Caco-2 (cell line): Measurements from ENCODE around the gene SPATA31C1. TPM values are rescaled to one million over a fixed set of nuclear protein-coding genes. Genes with fewer than 3 reads are reported as not detected.

Experiments used
- BruUV-seq: library from RNA; stranded (reverse); fragments of 400-500 nt; replicated peaks from 2 replicates; lab custom pipeline; 2021; lab: Mats Ljungman, UMichigan
- CTCF ChIA-PET: fragments of 300-600 bp; sonication (Branson Sonifier 250); formaldehyde crosslinking; loops from one replicate; lab custom pipeline; 2022; ENCODE audit warnings: antibody characterized with exemption; lab: Charles Lee
- POLR2A ChIA-PET: fragments of 300-600 bp; sonication (Branson Sonifier 250); formaldehyde crosslinking; loops from one replicate; lab custom pipeline; 2022; ENCODE audit warnings: antibody characterized with exemption; lab: Charles Lee
- DNase-seq, 2 experiments: peaks; one replicate each; pipeline versions ENCODE4 v3.0.0 to v3.0.0-alpha.2; 2020 to 2022
- H3K27me3 ChIP-seq: replicated peaks from 2 replicates; pipeline ENCODE4 v1.6.0; 2011; ENCODE audit warnings: low read length; ENCODE audit not compliant: control insufficient read depth, insufficient read depth
- H3K36me3 ChIP-seq: 2 replicates; pipeline ENCODE4 v1.5.1; 2011; ENCODE audit warnings: low read length; ENCODE audit not compliant: control insufficient read depth, insufficient read depth
- H3K4me1 ChIP-seq: fragments of 250-450 bp; sonication (Bioruptor Pico); 2 replicates; pipeline ENCODE4 v1.5.1; 2020; ENCODE audit warnings: mild to moderate bottlenecking
- H3K4me3 ChIP-seq: 2 replicates; pipeline ENCODE4 v1.5.1; 2011; ENCODE audit warnings: low read depth, mild to moderate bottlenecking, control low read depth, low read length
- H3K9me3 ChIP-seq: fragments of 250-450 bp; sonication (Bioruptor Pico); 2 replicates; pipeline ENCODE4 v1.5.1; 2020; ENCODE audit warnings: mild to moderate bottlenecking, moderate library complexity
- H3K27ac Mint-ChIP-seq: one replicate; pipeline ENCODE4 v1.8.0; 2022; ENCODE audit warnings: mixed read lengths; ENCODE audit not compliant: unreplicated experiment
- H3K27me3 Mint-ChIP-seq: one replicate; pipeline ENCODE4 v1.8.0; 2022; ENCODE audit warnings: mixed read lengths; ENCODE audit not compliant: insufficient read depth, unreplicated experiment
- H3K36me3 Mint-ChIP-seq: one replicate; pipeline ENCODE4 v1.8.0; 2022; ENCODE audit warnings: mild to moderate bottlenecking, mixed read lengths; ENCODE audit not compliant: insufficient read depth, unreplicated experiment
- H3K4me1 Mint-ChIP-seq: one replicate; pipeline ENCODE4 v1.8.0; 2022; ENCODE audit warnings: low read depth, mixed read lengths; ENCODE audit not compliant: unreplicated experiment
- H3K4me3 Mint-ChIP-seq: one replicate; pipeline ENCODE4 v1.8.0; 2022; ENCODE audit warnings: mild to moderate bottlenecking, moderate library complexity, mixed read lengths; ENCODE audit not compliant: unreplicated experiment
- H3K9me3 Mint-ChIP-seq: one replicate; pipeline ENCODE4 v1.8.0; 2022; ENCODE audit warnings: mixed read lengths; ENCODE audit not compliant: unreplicated experiment
- CTCF ChIP-seq, 2 experiments: fragments of 200-600 bp in 1 of 2; IDR thresholded peaks; 1 replicate in 1 of 2; 2 replicates in 1 of 2; pipeline versions ENCODE4 v1.5.1 to v1.8.0; 2011 to 2022; ENCODE audit warnings: antibody characterized with exemption in 1 of 2, control low read depth in 1 of 2, inconsistent platforms in 1 of 2, low read depth in 1 of 2, low read length in 1 of 2, mild to moderate bottlenecking in 1 of 2, moderate library complexity in 1 of 2; ENCODE audit not compliant: insufficient read depth in 1 of 2, severe bottlenecking in 1 of 2, unreplicated experiment in 1 of 2
- intact Hi-C: fragments of 100-400 bp; cut with micrococcal nuclease; formaldehyde crosslinking; loops from one replicate; pipeline ENCODE4 v1.10.0; 2022; ENCODE audit not compliant: unreplicated experiment
- total RNA-seq: library from RNA; stranded (reverse); gene quantifications from 2 replicates; pipeline ENCODE4 v1.2.3, GENCODE V29; 2022

The SPATA31C1 gene
- total RNA-seq, 1 experiment from 2014 or later = not detected

GRCh38 chr9:87883274-87883673 is 34.5 kb upstream of the SPATA31C1 start:
- H3K27ac Mint-ChIP-seq = no peak overlapping the region
- Histone ChIP-seq H3K36me3 (no peaks in the 10 kb centered on the region), H3K9me3 (no peaks in the 10 kb centered on the region), H3K27me3 (no peaks in the 10 kb centered on the region), H3K4me3 (no peak overlapping the region), H3K4me1 (no peaks in the 10 kb centered on the region)
- DNase-seq = no peak
- H3K9me3 Mint-ChIP-seq = no peaks in the 10 kb centered on the region
- no peaks in the 10 kb centered on the region for H3K4me1 Mint-ChIP-seq
- POLR2A ChIA-PET = interaction anchor here (0.6 kb wide), 1 partner anchor 366 kb away, joined by 8 read pairs; no protein-coding TSS in a partner anchor
- no peaks in the 10 kb centered on the region for H3K27me3 Mint-ChIP-seq
- no peak overlapping the region for H3K4me3 Mint-ChIP-seq
- intact Hi-C loops = no loop called here
- TF ChIP-seq CTCF (IDR thresholded peaks at IDR 0.05; ENCODE audit: insufficient read depth in 1 of 2, low read depth in 1 of 2, low read length in 1 of 2, severe bottlenecking in 1 of 2, unreplicated experiment in 1 of 2) = no peak
- BruUV-seq = no TSS peak
- H3K36me3 Mint-ChIP-seq = no peaks in the 10 kb centered on the region
- CTCF ChIA-PET = interaction anchor here (0.6 kb wide), 1 partner anchor 56 kb away, joined by 3 read pairs; no protein-coding TSS in a partner anchor

- Mint-ChIP-seq H3K9me3 (no peaks in the 10 kb centered on the region), H3K27me3 (no peaks in the 10 kb centered on the region), H3K4me3 (no peak overlapping the region), H3K4me1 (no peaks in the 10 kb centered on the region), H3K36me3 (no peaks in the 10 kb centered on the region), H3K27ac (no peak overlapping the region)
- H3K9me3 ChIP-seq = no peaks in the 10 kb centered on the region
- intact Hi-C loops = no loop called here
- no TSS peak for BruUV-seq
- DNase-seq = no peak
- TF ChIP-seq CTCF (IDR thresholded peaks at IDR 0.05; ENCODE audit: insufficient read depth in 1 of 2, low read depth in 1 of 2, low read length in 1 of 2, severe bottlenecking in 1 of 2, unreplicated experiment in 1 of 2) = no peak
- H3K36me3 ChIP-seq = no peaks in the 10 kb centered on the region
- H3K27me3 ChIP-seq = no peaks in the 10 kb centered on the region
- ChIA-PET POLR2A (interaction anchor here (0.6 kb wide), 1 partner anchor 366 kb away, joined by 8 read pairs; no protein-coding TSS in a partner anchor), CTCF (no interaction called here)
- no peak overlapping the region for H3K4me3 ChIP-seq
- H3K4me1 ChIP-seq = no peaks in the 10 kb centered on the region
Measured at GRCh38 chr9:87883990-87884389, 33.8 kb upstream of the SPATA31C1 start.

GRCh38 chr9:87884578-87885459 is 32.9 kb upstream of the SPATA31C1 start:
- Mint-ChIP-seq H3K36me3 (no peaks in the 10 kb centered on the region), H3K4me1 (no peaks in the 10 kb centered on the region), H3K27ac (no peak overlapping the region), H3K4me3 (no peak overlapping the region), H3K9me3 (no peaks in the 10 kb centered on the region), H3K27me3 (no peaks in the 10 kb centered on the region)
- no peaks in the 10 kb centered on the region for H3K9me3 ChIP-seq
- no peak for DNase-seq
- no peak overlapping the region for H3K4me3 ChIP-seq
- intact Hi-C loops = no loop called here
- BruUV-seq = no TSS peak
- no peaks in the 10 kb centered on the region for H3K27me3 ChIP-seq
- no peaks in the 10 kb centered on the region for H3K4me1 ChIP-seq
- ChIA-PET CTCF (no interaction called here), POLR2A (no interaction called here)
- no peaks in the 10 kb centered on the region for H3K36me3 ChIP-seq
- TF ChIP-seq CTCF (IDR thresholded peaks at IDR 0.05; ENCODE audit: insufficient read depth in 1 of 2, low read depth in 1 of 2, low read length in 1 of 2, severe bottlenecking in 1 of 2, unreplicated experiment in 1 of 2) = no peak
